PC-9 (cell line): Measurements from ENCODE around the gene GPX5.

Experiments
- CTCF ChIP-seq: fragments of 200-600 bp; sonication (generic); conservative IDR thresholded peaks from 2 replicates; pipeline ENCODE4 v1.6.1; 2017; ENCODE audit warnings: mixed run types, antibody characterized with exemption, mild to moderate bottlenecking, moderate library complexity
- EZH2 ChIP-seq: fragments of 200-600 bp; sonication (generic); IDR thresholded peaks from 2 replicates; pipeline ENCODE4 v1.8.0; 2017; ENCODE audit warnings: antibody characterized with exemption, low read depth

GRCh38 chr6:28566527-28567252 lies 41.0 kb downstream of the GPX5 start:
- TF ChIP-seq CTCF = no peak
- TF ChIP-seq EZH2 = no peak
